HL-60 (cell line): ENCODE data around the gene RAB23.

Source experiments
- CTCF ChIP-seq: IDR thresholded peaks from one replicate; pipeline ENCODE4 v1.5.1; 2011; ENCODE audit warnings: low read length, control low read depth, inconsistent platforms; ENCODE audit not compliant: insufficient read depth
- GABPA ChIP-seq: IDR thresholded peaks from 2 replicates; pipeline ENCODE4 v1.6.1; 2012; ENCODE audit warnings: low read depth
- SPI1 ChIP-seq: IDR thresholded peaks from 2 replicates; pipeline ENCODE4 v1.6.1; 2012; ENCODE audit warnings: low read depth, mild to moderate bottlenecking, borderline replicate concordance

- TF ChIP-seq CTCF (no peak), GABPA (no peak), SPI1 (no peak)
Observed at GRCh38 chr6:57226221-57226620, 4.1 kb upstream of the RAB23 start.
